Endothelial cell of umbilical vein (primary cell): Measurements from ENCODE around the gene CCDC183. TPM values are rescaled to one million over a fixed set of nuclear protein-coding genes. Genes with fewer than 3 reads are reported as not detected.

Experiments
- BruUV-seq: library from RNA; stranded (reverse); fragments of 400-500 nt; replicated peaks from 2 replicates; lab custom pipeline; 2021; lab: Mats Ljungman, UMichigan
- CTCF ChIA-PET: fragments of 300-600, 350-600 bp; sonication (Branson Sonifier 250); formaldehyde crosslinking; loops from one replicate; lab custom pipeline; 2021; ENCODE audit warnings: antibody characterized with exemption, inconsistent platforms; lab: Charles Lee
- POLR2A ChIA-PET: fragments of 300-600, 350-600 bp; sonication (Branson Sonifier 250); formaldehyde crosslinking; loops from one replicate; lab custom pipeline; 2021; ENCODE audit warnings: antibody characterized with exemption, inconsistent platforms; lab: Charles Lee
- DNase-seq: peaks from one replicate; pipeline ENCODE4 v3.0.0-alpha.2; 2011; ENCODE audit warnings: low read depth, low spot score
- FAIRE-seq: peaks from 2 replicates; lab custom pipeline; 2011; peaks lifted over from hg19 to GRCh38; lab: Jason Lieb, UNC
- H2AFZ ChIP-seq: 2 replicates; pipeline ENCODE4 v1.6.0; 2012; ENCODE audit warnings: low read depth, low read length, control low read depth, inconsistent platforms
- H3K27ac ChIP-seq: 2 replicates; pipeline ENCODE4 v1.5.1; 2011; ENCODE audit warnings: low read depth, mild to moderate bottlenecking, control low read depth, low read length, moderate library complexity; ENCODE audit not compliant: insufficient read depth
- H3K27me3 ChIP-seq, 2 experiments: 2 replicates each; pipeline versions ENCODE4 v1.6.0 to v1.6.1; 2011; ENCODE audit warnings: low read length in 2 of 2, mixed read lengths in 1 of 2; ENCODE audit not compliant: control insufficient read depth in 2 of 2, insufficient read depth in 2 of 2
- H3K36me3 ChIP-seq, 2 experiments: 2 replicates in 1 of 2; 3 replicates in 1 of 2; pipeline ENCODE4 v1.5.1; 2011; ENCODE audit warnings: low read length in 2 of 2, mild to moderate bottlenecking in 1 of 2, moderate library complexity in 1 of 2; ENCODE audit not compliant: control insufficient read depth in 2 of 2, insufficient read depth in 2 of 2; ENCODE audit errors: extremely low read depth in 1 of 2
- H3K4me1 ChIP-seq: 3 replicates; pipeline ENCODE4 v1.5.1; 2011; ENCODE audit warnings: mild to moderate bottlenecking, low read length; ENCODE audit not compliant: control insufficient read depth, insufficient read depth; ENCODE audit errors: extremely low read depth
- H3K4me2 ChIP-seq: 2 replicates; pipeline ENCODE4 v1.6.1; 2011; ENCODE audit warnings: low read length, control low read depth, mixed read lengths; ENCODE audit not compliant: insufficient read depth
- H3K4me3 ChIP-seq, 3 experiments: fragments of 200-600 bp in 1 of 3; sonication (generic), shearing (Covaris generic) in 1 of 3; replicated peaks in 1 of 3; 2 replicates each; pipeline ENCODE4 v1.5.1; 2011 to 2016; ENCODE audit warnings: control low read depth in 3 of 3, low read length in 3 of 3, mild to moderate bottlenecking in 2 of 3, inconsistent platforms in 1 of 3, low read depth in 1 of 3, moderate library complexity in 1 of 3; ENCODE audit not compliant: insufficient read depth in 1 of 3
- H3K79me2 ChIP-seq: 2 replicates; pipeline ENCODE4 v1.6.0; 2012; ENCODE audit warnings: low read length, inconsistent platforms; ENCODE audit not compliant: control insufficient read depth, insufficient read depth
- H3K9ac ChIP-seq: replicated peaks from 2 replicates; pipeline ENCODE3; 2011; ENCODE audit warnings: low read length, control low read depth; ENCODE audit not compliant: insufficient read depth; ENCODE audit errors: extremely low read depth
- H3K9me1 ChIP-seq: replicated peaks from 3 replicates; pipeline ENCODE4 v1.6.0; 2011; ENCODE audit warnings: mild to moderate bottlenecking, low read length; ENCODE audit not compliant: control insufficient read depth, insufficient read depth; ENCODE audit errors: extremely low read depth
- H3K9me3 ChIP-seq: replicated peaks from 2 replicates; pipeline ENCODE4 v1.5.1; 2012; ENCODE audit warnings: low read length, inconsistent platforms; ENCODE audit not compliant: control insufficient read depth, insufficient read depth
- H4K20me1 ChIP-seq: replicated peaks from 2 replicates; pipeline ENCODE3; 2011; ENCODE audit warnings: mild to moderate bottlenecking, low read length; ENCODE audit not compliant: control insufficient read depth, insufficient read depth; ENCODE audit errors: extremely low read depth
- CTCF ChIP-seq, 2 donors: IDR thresholded peaks; 1 replicate in 1 of 2; 2 replicates in 1 of 2; pipeline ENCODE4 v1.5.1; 2011; ENCODE audit warnings: low read length in 2 of 2, mild to moderate bottlenecking in 2 of 2, moderate library complexity in 2 of 2, control low read depth in 1 of 2, inconsistent platforms in 1 of 2, low read depth in 1 of 2; ENCODE audit not compliant: insufficient read depth in 1 of 2; ENCODE audit errors: extremely low read depth in 1 of 2
- EZH2 ChIP-seq: IDR thresholded peaks from 2 replicates; pipeline ENCODE4 v1.6.1; 2012; ENCODE audit warnings: borderline replicate concordance, low read depth, mild to moderate bottlenecking, moderate library complexity, low read length, inconsistent platforms; ENCODE audit not compliant: severe bottlenecking
- FOS ChIP-seq: IDR thresholded peaks from 2 replicates; pipeline ENCODE4 v1.6.1; 2011; ENCODE audit warnings: mild to moderate bottlenecking, low read length, moderate library complexity, borderline replicate concordance; ENCODE audit not compliant: insufficient read depth
- GATA2 ChIP-seq: IDR thresholded peaks from 2 replicates; pipeline ENCODE4 v1.7.0; 2011; ENCODE audit warnings: low read depth, mild to moderate bottlenecking, moderate library complexity, mixed read lengths, low read length; ENCODE audit not compliant: insufficient read length, insufficient read depth
- JUN ChIP-seq: IDR thresholded peaks from 2 replicates; pipeline ENCODE4 v1.6.1; 2011; ENCODE audit warnings: borderline replicate concordance, low read depth; ENCODE audit not compliant: insufficient read length, insufficient read depth
- MAX ChIP-seq: IDR thresholded peaks from 2 replicates; pipeline ENCODE4 v1.6.1; 2011; ENCODE audit not compliant: insufficient read depth, insufficient read length
- MYC ChIP-seq: IDR thresholded peaks from one replicate; pipeline ENCODE4 v1.6.1; 2011; ENCODE audit warnings: mild to moderate bottlenecking, low read depth, low read length
- POLR2A ChIP-seq: IDR thresholded peaks from 2 replicates; pipeline ENCODE4 v1.6.1; 2012; ENCODE audit warnings: low read depth, mild to moderate bottlenecking, control low read depth, low read length
- POLR2AphosphoS5 ChIP-seq: IDR thresholded peaks from 2 replicates; pipeline ENCODE4 v1.6.1; 2012; ENCODE audit warnings: low read depth, mild to moderate bottlenecking, control low read depth, low read length, moderate library complexity; ENCODE audit not compliant: insufficient read depth
- dilution Hi-C: fragments of 300-500 bp; cut with MboI; formaldehyde crosslinking; loops from one replicate; pipeline ENCODE4 v1.15.0; 2019; ENCODE audit warnings: low sequenced_read_pairs; ENCODE audit not compliant: extremely low pct_ligation_motif_present
- intact Hi-C: fragments of 100-400 bp; cut with micrococcal nuclease; formaldehyde crosslinking; loops from one replicate; pipeline ENCODE4 v1.10.0; 2022
- polyA plus RNA-seq, 4 experiments: library from polyadenylated mRNA; depleted of rRNA in 3 of 4; stranded (reverse) in 3 of 4; unstranded in 1 of 4; fragments of >200 nt; gene quantifications; 2 replicates each; pipeline versions ENCODE4 v1.2.1 to v1.2.3, GENCODE V29; 2011 to 2012; ENCODE audit warnings: missing spikeins in 1 of 4
- total RNA-seq: library from RNA; stranded (reverse); gene quantifications from 2 replicates; pipeline ENCODE4 v1.2.3, GENCODE V29; 2021

The CCDC183 gene
- total and polyA plus RNA-seq, 2 donors (not counting 3 experiments of a cell fraction or from before 2014, with no cell fraction given) = 0.50 TPM; not detected in 1

GRCh38 chr9:136792321-136793085 is 3.6 kb upstream of the CCDC183 start:
- no peaks in the 10 kb centered on the region for H4K20me1 ChIP-seq
- peaks cover 7% of the 10 kb centered on the region for H3K4me1 ChIP-seq
- H3K4me3 ChIP-seq = no peak overlapping the region
- dilution Hi-C loops = no loop called here
- intact Hi-C loops = loop anchor here (5.0 kb wide), 3 partner anchors 55 to 95 kb away; partner anchors contain the start of genes PHPT1 and TRAF2
- H3K9ac ChIP-seq = no peak overlapping the region
- no peak overlapping the region for H3K27ac ChIP-seq
- H3K36me3 ChIP-seq = peaks cover 0 to 2% of the 10 kb centered on the region in 2 experiments
- peaks cover 1% of the 10 kb centered on the region for H3K79me2 ChIP-seq
- H3K9me1 ChIP-seq = no peaks in the 10 kb centered on the region
- H2AFZ ChIP-seq = no peak overlapping the region
- BruUV-seq = no TSS peak
- H3K9me3 ChIP-seq = no peaks in the 10 kb centered on the region
- H3K4me2 ChIP-seq = no peak overlapping the region
- TF ChIP-seq MAX (no peak), MYC (no peak), FOS (no peak), POLR2A (no peak), GATA2 (no peak), CTCF (IDR thresholded peaks at IDR 0.05; ENCODE audit: extremely low read depth in 1 of 2, insufficient read depth in 1 of 2, low read depth in 1 of 2, low read length in 2 of 2) (no peak), EZH2 (no peak), POLR2AphosphoS5 (no peak), JUN (no peak)
- ChIA-PET CTCF (interaction anchor here (1.1 to 2.0 kb wide), 4 partner anchors 9 to 18 kb away, joined by 3 to 8 read pairs (median 5); partner anchors contain the start of gene RABL6), POLR2A (no interaction called here)
- FAIRE-seq (no peak), DNase-seq (no peak)
- peaks cover 6 to 7% of the 10 kb centered on the region in 2 experiments for H3K27me3 ChIP-seq
